GM12892 (cell line): ENCODE results near the gene CNOT10.

Experiments
- POLR2A ChIP-seq: IDR thresholded peaks from 2 replicates; pipeline ENCODE4 v1.6.1; 2011; ENCODE audit warnings: low read depth, low read length, control low read depth
- POLR2AphosphoS5 ChIP-seq: IDR thresholded peaks from 2 replicates; pipeline ENCODE4 v1.6.1; 2011; ENCODE audit warnings: low read depth, low read length, control low read depth

DNA sequence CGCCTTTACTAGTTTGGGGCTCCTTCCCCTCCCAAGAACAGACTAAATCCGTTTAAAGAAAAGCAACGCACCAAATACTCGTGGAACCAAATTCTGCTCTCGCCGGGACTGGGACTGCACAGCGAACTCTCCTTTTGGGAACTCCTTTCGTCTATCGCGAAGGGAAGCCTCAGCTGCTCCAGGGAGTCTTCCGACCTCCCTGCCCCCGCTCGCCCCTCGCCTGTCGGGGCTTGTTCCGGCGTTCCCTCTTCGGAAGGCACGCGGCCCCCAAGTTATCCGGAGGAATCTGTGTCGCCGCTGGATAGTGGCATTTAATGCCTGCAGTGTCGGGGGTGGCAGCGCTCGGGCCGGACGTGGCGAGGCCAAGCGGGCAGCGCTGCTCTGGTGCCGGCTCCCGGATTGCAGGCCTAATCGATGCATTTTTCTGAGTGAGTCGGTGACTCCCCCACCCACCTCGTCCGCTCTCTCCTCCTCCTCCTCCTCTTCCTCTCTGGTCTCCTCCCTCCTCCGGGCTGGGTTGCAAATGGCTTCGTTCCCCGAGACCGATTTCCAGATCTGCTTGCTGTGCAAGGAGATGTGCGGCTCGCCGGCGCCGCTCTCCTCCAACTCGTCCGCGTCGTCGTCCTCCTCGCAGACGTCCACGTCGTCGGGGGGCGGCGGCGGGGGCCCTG, 132.7 kb downstream of the CNOT10 start, which contains the start of gene TRIM71:
- TF ChIP-seq POLR2A (no peak), POLR2AphosphoS5 (no peak)
